ENCODE measurements around the gene NPB. TPM values are rescaled to one million over a fixed set of nuclear protein-coding genes. Genes with fewer than 3 reads are reported as not detected.
A peak's percentile ranks its signal among the peaks of the same experiment; 100 is the strongest.

Gene NPB
- total RNA-seq, 1 donor from 2014 or later, result 0.58 TPM

DNA sequence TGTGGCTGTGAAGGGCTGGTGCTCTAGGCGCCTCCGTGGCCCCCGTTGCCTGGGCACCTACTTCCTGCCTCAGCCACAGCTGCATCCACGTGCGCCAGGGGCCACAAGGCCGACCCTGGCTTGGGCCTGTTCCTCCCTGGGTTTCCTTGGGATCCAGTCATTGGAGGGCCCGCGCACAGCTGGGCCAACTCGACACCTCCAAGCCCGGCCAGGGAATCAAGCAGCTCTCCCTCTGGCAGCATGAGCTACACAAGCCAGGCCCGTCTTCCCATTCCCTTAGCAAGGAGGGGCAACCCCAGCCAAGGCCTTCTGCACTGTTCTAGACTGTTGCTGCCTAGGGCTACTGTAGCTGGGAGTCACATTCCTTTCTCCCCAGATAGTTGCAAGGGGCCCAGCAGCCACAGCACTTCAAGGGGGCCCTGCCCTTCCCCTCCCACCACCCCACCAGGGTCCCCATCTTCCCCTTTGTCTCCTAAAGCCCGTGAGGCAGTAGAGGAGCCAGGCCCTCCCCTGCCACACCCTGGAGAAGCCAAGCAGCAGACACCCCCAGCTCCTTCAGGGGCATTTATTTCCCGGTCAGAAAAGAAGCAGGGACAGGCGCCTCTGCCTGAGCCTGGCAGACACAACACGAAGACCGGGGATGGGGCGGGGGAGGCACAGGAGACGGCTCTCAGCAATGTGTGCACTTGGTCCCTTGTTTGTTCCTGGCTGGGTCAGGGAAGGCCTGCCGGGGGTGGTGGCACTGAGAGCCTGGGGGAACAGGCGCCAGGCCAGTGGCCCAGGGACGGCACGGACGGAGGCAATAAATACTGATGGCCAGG lies 34.7 kb upstream of the NPB start:
- H3K4me3 ChIP-seq (ENCODE audit: low read depth, low read length), result no peak overlapping the region
- TF ChIP-seq CTCF (conservative IDR thresholded peaks at IDR 0.05; ENCODE audit: low read depth, low read length), result no peak
- DNase-seq (ENCODE audit: low read depth), result no peak

DNA sequence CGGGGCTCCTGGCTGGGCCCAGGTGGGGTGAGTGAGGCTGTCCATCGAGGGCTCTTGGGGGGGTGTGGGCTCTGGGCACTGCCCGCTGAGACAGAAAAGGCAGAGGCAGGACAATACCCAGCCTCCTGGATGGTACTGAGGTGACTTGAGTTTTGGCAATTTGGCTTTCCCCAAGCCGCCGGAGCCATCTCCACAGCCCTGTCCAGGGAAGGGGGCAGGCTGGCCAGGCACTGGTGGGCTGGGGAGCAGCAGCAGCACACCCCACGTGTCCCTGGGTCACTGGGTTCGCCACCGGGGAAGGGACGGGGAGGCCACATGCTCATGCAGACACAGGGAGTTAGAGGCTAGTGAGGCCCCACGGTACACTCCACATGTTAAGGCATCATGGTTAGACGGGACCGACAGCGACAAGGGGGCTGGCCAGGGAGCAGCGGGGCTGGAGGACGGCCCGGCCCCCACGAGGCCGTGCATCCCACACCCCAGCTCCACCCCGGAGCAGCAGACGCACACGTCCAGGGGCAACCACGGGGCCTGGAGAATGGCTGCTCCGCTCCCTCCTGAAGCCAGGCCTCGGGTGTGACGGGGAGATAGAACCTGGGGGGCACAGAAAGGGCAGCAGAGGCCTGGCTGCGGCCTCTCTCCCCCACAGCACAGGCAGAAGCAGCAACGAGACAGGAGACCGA lies 33.9 kb upstream of the NPB start:
- no peak for TF ChIP-seq CTCF (conservative IDR thresholded peaks at IDR 0.05; ENCODE audit: low read depth, low read length)
- H3K4me3 ChIP-seq (ENCODE audit: low read depth, low read length), result no peak overlapping the region

DNA sequence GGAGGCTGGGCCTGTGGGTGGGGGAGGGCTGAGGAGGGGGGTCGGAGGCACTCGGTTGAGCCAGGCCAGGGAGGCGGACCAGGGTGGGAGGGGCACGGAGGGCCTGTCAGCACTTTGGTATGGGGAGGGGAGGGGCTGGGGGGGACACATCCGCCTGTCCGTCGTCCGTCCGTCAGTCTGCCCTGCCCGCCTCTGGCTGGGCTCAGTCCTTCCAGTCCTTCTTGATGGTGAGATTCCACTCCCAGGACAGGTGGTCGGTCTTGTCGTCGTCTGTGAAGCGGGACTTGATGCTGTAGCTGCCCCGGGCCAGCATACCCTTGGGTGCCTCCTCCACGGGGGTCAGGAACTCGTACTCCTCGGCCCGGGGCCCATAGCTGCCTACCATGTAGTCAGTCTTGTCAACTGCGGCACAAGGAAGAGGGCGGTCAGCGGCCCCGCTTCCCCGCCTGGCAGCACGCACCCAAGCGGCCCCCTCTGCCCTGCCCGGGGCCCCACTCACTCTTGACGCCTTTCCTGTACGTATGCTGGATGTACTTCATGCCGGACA lies 33.3 kb upstream of the NPB start:
- no peak for TF ChIP-seq CTCF (conservative IDR thresholded peaks at IDR 0.05; ENCODE audit: low read depth, low read length)
- peak overlapping the region; percentile 85 for H3K4me3 ChIP-seq (ENCODE audit: low read depth, low read length)
- DNase-seq (ENCODE audit: low read depth), result no peak

More for the DNA sequence above, 33.9 kb upstream of the NPB start:
- no peak for DNase-seq (ENCODE audit: low read depth)

GRCh38 chr17:81869221-81870130 lies 32.6 kb upstream of the NPB start:
- peak overlapping the region; percentile 85 for H3K4me3 ChIP-seq (ENCODE audit: low read depth, low read length)
- TF ChIP-seq CTCF (conservative IDR thresholded peaks at IDR 0.05; ENCODE audit: low read depth, low read length), result peak; percentile 68
- DNase-seq (ENCODE audit: low read depth), result no peak

DNA sequence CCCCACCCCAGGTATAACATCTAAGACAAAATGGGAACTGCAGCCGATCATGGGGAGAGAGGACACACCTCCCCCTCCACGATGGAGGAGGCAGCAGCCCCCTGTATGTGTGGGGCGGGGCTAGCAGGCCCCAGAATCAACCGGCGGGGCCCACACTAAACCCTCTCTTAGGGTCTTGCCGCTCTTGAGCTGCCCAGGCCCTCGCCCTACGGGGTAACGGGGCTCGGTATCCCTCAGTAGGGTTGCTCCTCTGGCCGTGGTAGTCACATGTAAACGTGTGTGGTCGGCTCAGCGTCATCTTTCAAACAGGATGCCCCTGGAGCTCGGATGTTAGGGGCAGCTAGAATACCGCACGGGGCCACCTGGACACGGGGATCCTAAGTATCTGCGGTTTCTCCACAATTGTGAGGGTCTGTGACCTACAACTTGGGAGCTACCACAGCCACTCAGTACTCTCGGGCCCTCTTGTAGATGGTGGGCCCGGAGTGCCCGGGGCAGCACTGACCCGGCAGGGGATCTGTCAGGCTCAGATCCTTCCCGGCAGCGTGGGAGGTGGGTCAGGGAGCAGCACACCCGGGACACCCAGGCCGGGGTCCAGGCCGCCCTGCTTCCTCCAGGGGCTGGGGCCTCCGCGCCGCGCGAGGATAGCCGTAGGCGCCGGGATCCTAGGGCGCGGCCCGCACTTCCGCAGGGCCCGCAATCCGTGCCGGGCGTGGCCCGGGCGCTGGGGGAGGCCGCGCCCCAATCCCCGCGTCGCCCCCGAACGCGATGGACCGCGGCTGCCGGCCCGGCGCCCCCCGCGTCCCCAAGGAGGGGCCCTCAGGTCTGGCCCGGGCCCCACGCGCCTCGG lies 31.7 kb upstream of the NPB start:
- peak overlapping the region; percentile 85 for H3K4me3 ChIP-seq (ENCODE audit: low read depth, low read length)
- DNase-seq (ENCODE audit: low read depth), result no peak
- no peak for TF ChIP-seq CTCF (conservative IDR thresholded peaks at IDR 0.05; ENCODE audit: low read depth, low read length)

DNA sequence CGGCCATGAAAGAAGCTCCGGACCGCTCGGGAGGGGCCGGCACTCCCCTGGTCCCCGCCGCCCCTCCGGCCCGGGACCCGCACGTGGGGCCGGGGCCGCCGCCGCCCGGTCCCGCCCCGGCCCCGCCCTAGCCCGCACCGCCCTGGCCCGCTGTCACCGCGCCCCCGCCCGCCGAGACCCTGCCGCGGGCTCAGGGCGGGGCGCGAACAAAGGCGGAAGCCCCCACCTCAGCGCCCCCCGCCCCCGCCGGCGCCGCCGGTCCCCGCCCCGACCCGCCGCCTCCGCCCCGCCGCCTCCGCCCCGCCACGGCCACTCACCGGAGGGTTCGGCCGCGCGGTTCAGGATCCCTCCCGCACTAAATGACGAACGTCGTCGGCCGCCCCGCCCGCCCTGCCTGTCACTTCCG lies 31.1 kb upstream of the NPB start, which contains the start of gene ARHGDIA:
Gene ARHGDIA (minus strand): TSS at position 357 of the 406 bp plus-strand sequence. CDS start 1,407 bp downstream, outside the sequence.
- TF ChIP-seq CTCF (conservative IDR thresholded peaks at IDR 0.05; ENCODE audit: low read depth, low read length), result no peak

More for the DNA sequence above, 31.1 kb upstream of the NPB start, which contains the start of gene ARHGDIA:
- no peak for DNase-seq (ENCODE audit: low read depth)
- H3K4me3 ChIP-seq (ENCODE audit: low read depth, low read length), result peak within 1 kb of the TSS; percentile 85

All from epithelial cell of proximal tubule (primary cell).